NCI-H2107 (cell line): ENCODE measurements around the gene TNC.

Experiments used
- DNase-seq: peaks from one replicate; lab custom pipeline; 2025; lab: John Stamatoyannopoulos, UW

TNC gene

DNA sequence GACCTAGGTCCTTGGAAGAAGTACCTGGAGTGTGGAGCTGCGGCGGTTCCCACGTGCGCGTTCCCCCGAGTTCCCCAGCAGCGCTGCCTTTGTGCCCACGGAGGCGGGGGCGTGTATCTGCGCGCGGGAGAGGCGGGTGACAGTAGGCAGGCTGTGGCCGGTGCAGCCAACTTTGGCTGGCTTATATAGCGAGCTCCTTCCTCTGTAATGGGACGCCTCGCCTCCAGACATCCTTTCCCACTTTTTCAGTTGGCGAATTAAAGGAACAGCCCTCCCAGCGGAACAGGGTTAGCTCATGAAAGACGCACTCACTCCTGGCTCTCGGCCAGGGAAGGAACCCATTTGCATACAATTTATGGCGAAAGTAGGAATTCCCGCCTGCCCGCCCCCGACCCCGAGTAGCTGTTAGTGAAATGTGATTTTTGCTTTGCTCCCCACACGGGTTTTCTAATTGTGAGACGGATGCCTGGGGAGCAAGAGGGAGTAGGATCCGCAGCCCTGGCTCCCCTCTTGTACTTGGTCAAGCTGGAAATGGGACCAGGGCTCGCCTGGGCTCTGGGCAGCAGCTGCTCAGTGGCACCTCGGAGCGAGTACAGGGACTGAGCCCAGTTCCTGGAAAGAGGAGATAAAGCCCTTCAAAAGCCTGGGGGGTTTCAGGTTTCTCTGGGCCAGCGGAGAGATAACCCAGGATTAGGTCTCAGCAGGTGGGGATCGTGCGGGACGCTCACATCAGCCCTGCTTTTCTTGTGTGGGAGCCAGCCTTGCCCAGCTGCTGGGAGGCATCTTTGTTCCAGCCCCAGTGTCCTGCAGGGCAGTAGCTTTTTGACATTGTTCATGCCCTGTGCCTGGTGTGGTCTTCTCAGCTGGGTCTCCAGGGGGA is at the start of gene TNC:
TNC (minus strand) TSS at position 159 of the 880 bp plus-strand sequence. CDS start 27,139 bp downstream, outside the sequence.
- DNase-seq, result no peak

DNA sequence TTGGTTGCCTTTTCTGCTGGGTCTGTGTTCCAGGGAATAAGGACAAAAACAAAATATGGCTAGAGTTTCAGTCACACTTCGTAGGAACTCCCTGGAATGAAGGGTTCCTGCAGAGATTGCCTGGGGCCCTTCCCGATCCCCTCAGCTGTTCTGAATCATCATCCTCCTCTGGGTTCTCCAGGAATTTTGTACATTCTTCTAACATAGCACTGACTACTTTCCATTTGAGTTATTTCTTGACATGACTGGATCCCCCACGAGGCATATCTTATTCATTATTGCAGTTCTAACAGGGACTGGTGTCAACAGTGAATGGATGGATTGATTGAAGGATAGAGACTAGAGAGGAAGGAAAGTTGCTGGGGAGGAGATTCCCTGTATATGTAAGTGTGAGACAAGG is 49.2 kb upstream of the TNC start:
- no peak for DNase-seq

- no peak for DNase-seq
Measured at GRCh38 chr9:115165233-115165632, 47.3 kb upstream of the TNC start.

GRCh38 chr9:115164511-115164974 is 46.6 kb upstream of the TNC start:
- DNase-seq, result no peak

DNA sequence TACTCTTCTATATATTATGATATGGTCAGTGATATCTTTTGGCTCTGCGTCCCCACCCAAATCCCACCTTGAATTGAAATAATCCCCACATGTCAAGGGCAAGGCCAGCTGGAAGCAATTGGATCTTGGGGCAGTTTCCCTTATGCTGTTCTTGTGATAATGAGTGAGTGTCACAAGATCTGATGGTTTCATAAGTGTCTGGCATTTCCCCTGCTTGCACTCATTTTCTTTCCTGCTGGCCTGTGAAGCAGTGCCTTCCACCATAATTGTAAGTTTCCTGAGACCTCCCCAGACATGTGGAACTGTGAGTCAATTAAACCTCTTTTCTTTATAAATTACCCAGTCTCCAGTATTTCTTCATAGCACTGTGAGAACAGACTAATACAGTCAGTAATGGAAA is 45.0 kb upstream of the TNC start:
- no peak for DNase-seq

- DNase-seq, result no peak
Measured at GRCh38 chr9:115161446-115161845, 43.5 kb upstream of the TNC start.

GRCh38 chr9:115158661-115159481 is 40.9 kb upstream of the TNC start:
- no peak for DNase-seq

- no peak for DNase-seq
Measured at GRCh38 chr9:115157245-115157674, 39.3 kb upstream of the TNC start.

- DNase-seq, result no peak
Measured at GRCh38 chr9:115155037-115155436, 37.1 kb upstream of the TNC start.

DNA sequence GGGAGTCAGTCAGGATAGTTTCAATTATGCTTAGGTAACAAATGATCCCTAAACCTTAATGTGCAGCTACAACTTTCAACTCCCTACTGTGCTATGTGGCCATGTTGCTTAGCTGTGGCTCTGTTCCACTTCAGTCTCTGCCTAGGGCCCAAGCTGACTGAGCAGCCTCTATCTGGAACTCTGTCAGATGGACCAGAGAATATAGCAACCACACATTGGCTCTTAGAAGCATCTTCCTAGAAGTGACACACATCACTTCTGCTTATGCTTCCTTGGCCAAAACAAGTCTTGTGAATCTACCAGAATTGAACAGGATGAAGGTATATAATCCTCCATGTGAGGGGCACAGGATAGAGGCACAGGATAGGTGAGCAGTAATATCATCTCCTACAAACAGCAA is 36.7 kb upstream of the TNC start:
- no peak for DNase-seq

GRCh38 chr9:115152281-115152820 is 34.4 kb upstream of the TNC start:
- DNase-seq, result no peak

- no peak for DNase-seq
Measured at GRCh38 chr9:115148721-115149120, 30.8 kb upstream of the TNC start.

GRCh38 chr9:115146581-115147021 is 28.6 kb upstream of the TNC start:
- no peak for DNase-seq

DNA sequence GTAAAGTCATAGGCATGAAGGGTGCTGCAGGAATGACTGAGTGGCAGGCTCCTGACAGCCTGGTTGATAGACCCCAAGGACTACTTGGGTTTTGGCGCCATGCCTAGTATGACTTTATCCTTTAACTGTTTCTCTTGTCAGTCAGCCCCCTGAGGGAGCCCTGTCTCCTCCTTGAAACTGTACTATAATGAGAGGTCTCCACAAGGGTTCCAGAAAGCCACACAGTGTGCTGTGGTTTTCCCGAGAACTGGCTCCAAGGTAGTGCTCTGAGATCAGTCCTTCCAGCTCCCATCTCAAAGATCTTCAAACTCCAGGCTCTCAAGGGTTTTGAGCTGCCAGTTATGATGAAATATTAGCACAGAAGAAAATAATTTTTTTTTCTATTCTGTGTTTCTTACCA is 26.7 kb upstream of the TNC start:
- DNase-seq, result no peak

- no peak for DNase-seq
Measured at GRCh38 chr9:115143689-115144088, 25.7 kb upstream of the TNC start.

DNA sequence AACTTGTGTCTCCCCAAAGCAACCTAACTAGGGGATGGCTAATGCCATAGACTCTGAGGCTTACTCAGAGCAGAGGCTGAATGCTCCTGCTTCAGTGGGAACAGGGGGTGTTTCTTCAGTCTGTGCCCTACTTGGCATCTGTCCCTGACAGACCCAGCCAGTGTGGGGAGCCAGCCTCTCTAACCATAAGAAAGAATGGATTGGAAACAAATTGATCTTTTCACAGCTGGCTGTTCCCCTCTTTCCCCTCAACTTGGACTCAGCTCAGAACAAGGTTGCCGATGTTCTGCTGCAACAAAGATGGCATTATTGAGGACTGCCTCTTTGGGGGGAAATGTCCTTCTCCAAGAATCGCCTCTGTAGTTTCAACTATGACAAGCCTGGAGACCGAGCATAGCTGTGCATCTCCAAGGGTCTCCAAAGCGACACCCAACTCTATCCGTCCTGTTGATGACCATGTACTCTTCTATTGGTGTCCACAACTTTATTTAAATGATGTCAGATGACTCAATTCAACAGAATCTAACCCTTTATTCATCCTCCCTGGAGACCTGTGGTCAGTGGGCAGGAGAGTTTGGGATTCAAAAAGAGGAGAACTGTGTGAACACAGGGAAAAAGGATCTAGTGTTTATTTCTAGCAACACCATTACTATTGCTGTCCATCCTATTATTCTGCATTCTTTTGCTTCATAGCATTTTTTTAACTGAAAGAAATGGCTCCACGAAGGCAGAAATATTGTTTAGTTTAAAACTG is 24.7 kb upstream of the TNC start:
- no peak for DNase-seq

GRCh38 chr9:115142090-115142489 is 24.1 kb upstream of the TNC start:
- DNase-seq, result no peak

- DNase-seq, result no peak
Measured at GRCh38 chr9:115141612-115142011, 23.7 kb upstream of the TNC start.

- no peak for DNase-seq
Measured at GRCh38 chr9:115138151-115138550, 20.2 kb upstream of the TNC start.

- no peak for DNase-seq
Measured at GRCh38 chr9:115137526-115137925, 19.6 kb upstream of the TNC start.

DNA sequence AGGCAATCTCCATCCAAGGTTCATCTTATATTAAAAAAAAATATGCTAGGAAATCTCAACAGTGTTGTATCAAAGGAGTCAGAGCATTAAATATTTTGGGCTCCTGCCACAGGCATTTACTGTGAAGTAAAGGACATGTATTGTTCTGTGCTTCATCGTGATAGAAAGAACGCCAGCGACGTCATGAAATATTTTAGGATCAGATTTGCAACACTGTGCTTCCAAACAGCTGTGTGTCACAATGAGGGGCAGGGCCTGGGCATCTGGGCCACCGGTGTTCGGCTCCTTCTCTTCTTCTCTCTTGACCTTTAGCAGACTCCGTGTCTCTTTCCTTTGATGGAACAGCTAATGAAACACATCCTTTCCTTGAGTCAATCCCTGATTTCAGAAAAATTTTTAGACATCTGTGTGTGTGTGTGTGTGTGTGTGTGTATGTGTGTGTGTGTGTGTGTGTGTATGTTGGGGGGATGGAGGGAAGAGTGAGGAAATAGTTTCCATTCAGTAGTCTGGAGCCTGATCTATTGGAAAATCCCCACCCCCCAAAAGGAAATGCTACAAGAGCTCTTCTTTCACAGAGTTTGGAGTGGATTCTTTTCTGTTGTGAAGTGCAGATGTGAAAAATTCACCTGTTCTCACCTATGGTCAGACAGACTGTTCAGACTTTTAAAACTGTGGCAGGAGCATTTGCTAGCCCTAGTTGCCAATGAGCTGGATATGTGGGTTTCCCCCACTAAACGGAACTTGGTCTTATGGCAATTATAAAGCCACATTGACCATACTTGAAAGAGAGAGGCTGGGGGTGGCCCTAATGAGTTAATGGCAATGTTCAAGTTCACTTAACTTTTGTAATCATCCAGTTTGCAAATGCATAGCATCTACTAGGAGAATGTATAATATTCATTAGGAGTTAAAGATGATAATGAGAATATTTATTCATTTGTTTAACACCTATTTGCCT is 18.1 kb upstream of the TNC start:
- DNase-seq, result no peak
